H1 (cell line): ENCODE data around the gene CYB5R2. TPM values are rescaled to one million over a fixed set of nuclear protein-coding genes. Genes with fewer than 3 reads are reported as not detected.

Source experiments
- CHD7 ChIP-seq: fragments of 300-600 bp; sonication (generic); IDR thresholded peaks from 2 replicates; pipeline ENCODE4 v1.7.1; 2012; ENCODE audit warnings: low read length, moderate library complexity, mild to moderate bottlenecking, inconsistent platforms; ENCODE audit not compliant: insufficient replicate concordance
- EGR1 ChIP-seq: IDR thresholded peaks from 2 replicates; pipeline ENCODE4 v1.6.1; 2011; ENCODE audit warnings: low read depth, low read length, borderline replicate concordance
- RNF2 ChIP-seq: fragments of 200-900, 300-1000 bp; sonication (generic); IDR thresholded peaks from 2 replicates; pipeline ENCODE4 v1.7.1; 2016; ENCODE audit warnings: borderline replicate concordance, low read depth, mild to moderate bottlenecking, antibody characterized with exemption, low read length; ENCODE audit not compliant: poor library complexity, severe bottlenecking; ENCODE audit errors: missing control alignments
- SP2 ChIP-seq: IDR thresholded peaks from 2 replicates; pipeline ENCODE4 v1.6.1; 2012; ENCODE audit warnings: mild to moderate bottlenecking, low read length, inconsistent platforms
- SP4 ChIP-seq: IDR thresholded peaks from 2 replicates; pipeline ENCODE4 v1.6.1; 2012; ENCODE audit warnings: low read length, inconsistent platforms
- polyA plus RNA-seq, 7 experiments: library from polyadenylated mRNA; depleted of rRNA in 3 of 7; stranded (reverse) in 5 of 7; unstranded in 2 of 7; fragments of >200 nt in 5 of 7; fragments of 200-250 nt in 2 of 7; gene quantifications; 1 replicate in 5 of 7; 2 replicates in 1 of 7; 4 replicates in 1 of 7; pipeline versions ENCODE4 v1.2.1 to v1.2.3, GENCODE V29; 2011 to 2013; ENCODE audit warnings: missing spikeins in 2 of 7, mixed read lengths in 2 of 7
- total RNA-seq: library from RNA; stranded (reverse); fragmentation: NEBNext Ultra II Directional; extraction: Animal tissue kit (Norgen Biotek cat#: 25700); gene quantifications from 2 replicates; pipeline ENCODE4 v1.2.1, GENCODE V29; 2021

CYB5R2 gene
- total and polyA plus RNA-seq, 2 of the 8 experiments (the other 6 are each of a cell fraction or from before 2014, with no cell fraction given) = 53.0 to 55.9 TPM

GRCh38 chr11:7654195-7654705, 19.1 kb downstream of the CYB5R2 start (continued):
- TF ChIP-seq CHD7 (no peak), EGR1 (no peak), RNF2 (no peak), SP2 (no peak), SP4 (no peak)
